ENCODE data around the gene KANK4. TPM values are rescaled to one million over a fixed set of nuclear protein-coding genes. Genes with fewer than 3 reads are reported as not detected.

Gene KANK4
- total and polyA plus RNA-seq, 2 donors (not counting 1 experiment from before 2014, with no cell fraction given) = not detected

GRCh38 chr1:62285440-62285839 lies 33.8 kb downstream of the KANK4 start:
- H3K4me3 Mint-ChIP-seq = no peak overlapping the region
- CTCF ChIA-PET = no interaction called here
- WGBS (ENCODE audit: insufficient coverage) = 64% methylated on average over 1 of the region's 1 CpG

GRCh38 chr1:62283986-62284385 lies 35.2 kb downstream of the KANK4 start:
- Histone ChIP-seq H4K20me1 (ENCODE audit: control insufficient read depth, insufficient read depth, low read length, poor library complexity, severe bottlenecking) (no peaks in the 10 kb centered on the region), H3K4me2 (replicated peaks; ENCODE audit: low read depth, low read length, poor library complexity, severe bottlenecking) (no peak overlapping the region), H3K36me3 (replicated peaks in 1 of 2; ENCODE audit: control extremely low read depth in 1 of 2, control insufficient read depth in 1 of 2, extremely low read depth in 1 of 2, insufficient read depth in 2 of 2, low read length in 1 of 2) (no peaks in the 10 kb centered on the region), H3K27me3 (replicated peaks in 1 of 4; ENCODE audit: control extremely low read depth in 1 of 4, control insufficient read depth in 3 of 4, insufficient read depth in 4 of 4, low read length in 3 of 4) (no peaks in the 10 kb centered on the region), H3K4me3 (ENCODE audit: control extremely low read depth in 1 of 5, extremely low read depth in 1 of 5, insufficient read depth in 1 of 5, low read depth in 2 of 5, low read length in 4 of 5) (no peak overlapping the region), H3K79me2 (ENCODE audit: control insufficient read depth, insufficient read depth, low read length) (no peaks in the 10 kb centered on the region), H3K9me3 (ENCODE audit: control extremely low read depth in 1 of 3, control insufficient read depth in 2 of 3, insufficient read depth in 1 of 3, low read length in 2 of 3) (no peaks in the 10 kb centered on the region), H3K9ac (ENCODE audit: low read length) (no peak overlapping the region), H3K4me1 (ENCODE audit: control insufficient read depth in 2 of 2, insufficient read depth in 2 of 2, low read length in 2 of 2) (no peaks in the 10 kb centered on the region), H2AFZ (ENCODE audit: insufficient read depth, low read depth, low read length, poor library complexity, severe bottlenecking) (no peak overlapping the region), H3K27ac (ENCODE audit: low read length in 2 of 2) (no peak overlapping the region)
- no CpG with 5 or more reads among the region's 5 CpGs for WGBS (ENCODE audit: insufficient coverage)
- DNase-seq (no peak), ATAC-seq (ENCODE audit: low read depth) (no peak)
- intact Hi-C loops (cut with micrococcal nuclease) = no loop called here
- peaks cover 47% of the 10 kb centered on the region for H3K27me3 Mint-ChIP-seq
- ChIA-PET POLR2A (no interaction called here), CTCF (no interaction called here)
- TF ChIP-seq EZH2 (IDR thresholded peaks at IDR 0.05; ENCODE audit: borderline replicate concordance, insufficient read depth, low read depth, low read length, poor library complexity, severe bottlenecking) (no peak), CTCF (IDR thresholded peaks at IDR 0.05) (no peak)
- no peaks in the 10 kb centered on the region for H3K4me1 Mint-ChIP-seq
- peaks cover 3% of the 10 kb centered on the region for H3K9me3 Mint-ChIP-seq (ENCODE audit: insufficient read depth)
- no peak overlapping the region for H3K27ac Mint-ChIP-seq
- no peak overlapping the region for H3K4me3 Mint-ChIP-seq

More at GRCh38 chr1:62285440-62285839, 33.8 kb downstream of the KANK4 start:
- intact Hi-C loops (cut with micrococcal nuclease) = no loop called here
- no peak overlapping the region for H3K27ac Mint-ChIP-seq
- Histone ChIP-seq H3K9me3 (ENCODE audit: control extremely low read depth in 1 of 3, control insufficient read depth in 2 of 3, insufficient read depth in 1 of 3, low read length in 2 of 3) (no peaks in the 10 kb centered on the region), H2AFZ (ENCODE audit: insufficient read depth, low read depth, low read length, poor library complexity, severe bottlenecking) (no peak overlapping the region), H3K9ac (ENCODE audit: low read length) (no peak overlapping the region), H3K27me3 (replicated peaks in 1 of 4; ENCODE audit: control extremely low read depth in 1 of 4, control insufficient read depth in 3 of 4, insufficient read depth in 4 of 4, low read length in 3 of 4) (no peaks in the 10 kb centered on the region), H3K4me3 (ENCODE audit: control extremely low read depth in 1 of 5, extremely low read depth in 1 of 5, insufficient read depth in 1 of 5, low read depth in 2 of 5, low read length in 4 of 5) (no peak overlapping the region), H4K20me1 (ENCODE audit: control insufficient read depth, insufficient read depth, low read length, poor library complexity, severe bottlenecking) (no peaks in the 10 kb centered on the region), H3K4me2 (replicated peaks; ENCODE audit: low read depth, low read length, poor library complexity, severe bottlenecking) (no peak overlapping the region), H3K36me3 (replicated peaks in 1 of 2; ENCODE audit: control extremely low read depth in 1 of 2, control insufficient read depth in 1 of 2, extremely low read depth in 1 of 2, insufficient read depth in 2 of 2, low read length in 1 of 2) (no peaks in the 10 kb centered on the region), H3K4me1 (ENCODE audit: control insufficient read depth in 2 of 2, insufficient read depth in 2 of 2, low read length in 2 of 2) (no peaks in the 10 kb centered on the region), H3K79me2 (ENCODE audit: control insufficient read depth, insufficient read depth, low read length) (no peaks in the 10 kb centered on the region), H3K27ac (ENCODE audit: low read length in 2 of 2) (no peak overlapping the region)
- no peaks in the 10 kb centered on the region for H3K4me1 Mint-ChIP-seq
- TF ChIP-seq CTCF (IDR thresholded peaks at IDR 0.05) = no peak
- no peak for TF ChIP-seq EZH2 (IDR thresholded peaks at IDR 0.05; ENCODE audit: borderline replicate concordance, insufficient read depth, low read depth, low read length, poor library complexity, severe bottlenecking)
- H3K27me3 Mint-ChIP-seq = peaks cover 38% of the 10 kb centered on the region
- POLR2A ChIA-PET = no interaction called here
- H3K9me3 Mint-ChIP-seq (ENCODE audit: insufficient read depth) = peaks cover 3% of the 10 kb centered on the region
- no peak for ATAC-seq (ENCODE audit: low read depth)
- no peak for DNase-seq

Measured in B cell (primary cell).